ENCODE results near the gene MLXIP. TPM values are rescaled to one million over a fixed set of nuclear protein-coding genes. Genes with fewer than 3 reads are reported as not detected.

MLXIP gene
- total and polyA plus RNA-seq, 2 donors (not counting 3 experiments of a cell fraction or from before 2014, with no cell fraction given): 22.0 to 72.5 TPM

DNA sequence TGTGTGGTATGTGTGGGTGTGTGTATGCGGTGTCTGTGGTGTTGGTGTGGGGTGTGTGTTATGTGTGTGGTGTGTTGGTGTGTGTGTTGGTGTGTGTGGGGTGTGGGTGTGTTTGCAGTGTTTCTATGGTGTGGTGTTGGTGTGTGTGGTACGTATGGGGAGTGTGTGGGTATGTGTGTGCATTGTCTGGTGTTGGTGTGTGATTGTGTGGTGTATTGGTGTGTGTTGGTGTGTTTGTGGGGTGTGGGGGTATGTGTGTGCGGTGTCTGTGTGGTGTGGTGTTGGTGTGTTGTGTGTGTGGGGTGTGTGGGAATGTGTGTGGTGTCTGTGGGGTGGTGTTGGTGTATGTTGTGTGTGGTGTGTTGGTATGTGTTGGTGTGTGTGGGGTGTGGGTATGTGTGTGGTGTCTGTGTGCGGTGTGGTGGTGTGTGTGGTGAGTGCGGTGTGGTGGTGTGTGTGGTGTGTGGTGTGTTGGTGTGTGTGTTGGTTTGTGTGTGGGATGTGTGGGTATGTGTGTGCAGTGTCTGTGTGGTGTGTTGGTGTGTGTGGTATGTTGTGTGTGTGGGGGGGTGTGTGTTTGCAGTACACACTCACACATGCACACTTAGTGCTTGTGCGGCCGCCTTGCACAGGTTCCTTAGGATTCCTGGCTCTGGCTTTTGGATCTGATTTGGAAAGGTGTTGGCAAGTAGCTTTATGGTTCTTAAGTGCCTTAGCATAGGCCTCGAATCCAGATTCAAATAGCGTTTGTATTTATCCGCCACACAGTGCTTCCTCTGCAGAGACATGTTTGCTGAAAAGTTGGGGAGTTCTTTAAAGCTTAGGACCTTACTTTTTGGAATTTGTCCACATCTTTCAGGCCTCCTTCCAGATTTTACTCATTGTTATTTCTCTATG, 16.4 kb downstream of the MLXIP start:
- Histone ChIP-seq H3K36me3 (ENCODE audit: control insufficient read depth in 2 of 2, extremely low read depth in 1 of 2, insufficient read depth in 2 of 2, low read length in 2 of 2) (no peaks in the 10 kb centered on the region), H3K4me3 (replicated peaks in 1 of 3; ENCODE audit: insufficient read depth in 1 of 3, low read depth in 1 of 3, low read length in 3 of 3) (no peak overlapping the region), H3K27ac (ENCODE audit: insufficient read depth, low read depth, low read length) (no peak overlapping the region), H4K20me1 (replicated peaks; ENCODE audit: control insufficient read depth, extremely low read depth, insufficient read depth, low read length) (no peaks in the 10 kb centered on the region), H3K9ac (replicated peaks; ENCODE audit: extremely low read depth, insufficient read depth, low read length) (no peak overlapping the region), H2AFZ (ENCODE audit: low read depth, low read length) (no peak overlapping the region), H3K9me1 (replicated peaks; ENCODE audit: control insufficient read depth, extremely low read depth, insufficient read depth, low read length) (no peaks in the 10 kb centered on the region), H3K4me2 (ENCODE audit: insufficient read depth, low read length) (no peak overlapping the region), H3K9me3 (replicated peaks; ENCODE audit: control insufficient read depth, insufficient read depth, low read length) (no peaks in the 10 kb centered on the region), H3K79me2 (ENCODE audit: control insufficient read depth, insufficient read depth, low read length) (peaks cover 78% of the 10 kb centered on the region), H3K27me3 (ENCODE audit: control insufficient read depth in 2 of 2, insufficient read depth in 2 of 2, low read length in 2 of 2) (no peaks in the 10 kb centered on the region), H3K4me1 (ENCODE audit: control insufficient read depth, extremely low read depth, insufficient read depth, low read length) (peaks cover 26% of the 10 kb centered on the region)
- ChIA-PET POLR2A (no interaction called here), CTCF (interaction anchor here (0.6 to 3.9 kb wide), 4 partner anchors 12 to 28 kb away, joined by 3 to 30 read pairs (median 3); partner anchors contain the start of gene MLXIP)
- dilution Hi-C loops (cut with MboI; ENCODE audit: extremely low pct_ligation_motif_present, low sequenced_read_pairs) (no loop called here), intact Hi-C loops (cut with micrococcal nuclease) (no loop called here)
- BruUV-seq (replicated peaks): no TSS peak
- no peak for TF ChIP-seq POLR2AphosphoS5 (IDR thresholded peaks at IDR 0.05; ENCODE audit: insufficient read depth, low read depth, low read length)
- no peak for TF ChIP-seq MYC (IDR thresholded peaks at IDR 0.05; ENCODE audit: low read depth, low read length)
- no peak for TF ChIP-seq JUN (IDR thresholded peaks at IDR 0.05; ENCODE audit: borderline replicate concordance, insufficient read depth, insufficient read length, low read depth)
- no peak for TF ChIP-seq GATA2 (IDR thresholded peaks at IDR 0.05; ENCODE audit: insufficient read depth, insufficient read length, low read depth, low read length)
- TF ChIP-seq, protein P1, sequence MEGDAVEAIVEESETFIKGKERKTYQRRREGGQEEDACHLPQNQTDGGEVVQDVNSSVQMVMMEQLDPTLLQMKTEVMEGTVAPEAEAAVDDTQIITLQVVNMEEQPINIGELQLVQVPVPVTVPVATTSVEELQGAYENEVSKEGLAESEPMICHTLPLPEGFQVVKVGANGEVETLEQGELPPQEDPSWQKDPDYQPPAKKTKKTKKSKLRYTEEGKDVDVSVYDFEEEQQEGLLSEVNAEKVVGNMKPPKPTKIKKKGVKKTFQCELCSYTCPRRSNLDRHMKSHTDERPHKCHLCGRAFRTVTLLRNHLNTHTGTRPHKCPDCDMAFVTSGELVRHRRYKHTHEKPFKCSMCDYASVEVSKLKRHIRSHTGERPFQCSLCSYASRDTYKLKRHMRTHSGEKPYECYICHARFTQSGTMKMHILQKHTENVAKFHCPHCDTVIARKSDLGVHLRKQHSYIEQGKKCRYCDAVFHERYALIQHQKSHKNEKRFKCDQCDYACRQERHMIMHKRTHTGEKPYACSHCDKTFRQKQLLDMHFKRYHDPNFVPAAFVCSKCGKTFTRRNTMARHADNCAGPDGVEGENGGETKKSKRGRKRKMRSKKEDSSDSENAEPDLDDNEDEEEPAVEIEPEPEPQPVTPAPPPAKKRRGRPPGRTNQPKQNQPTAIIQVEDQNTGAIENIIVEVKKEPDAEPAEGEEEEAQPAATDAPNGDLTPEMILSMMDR (IDR thresholded peaks at IDR 0.05; ENCODE audit: extremely low read depth in 1 of 2, insufficient read depth in 1 of 2, low read depth in 1 of 2, low read length in 2 of 2): no peak
- TF ChIP-seq EZH2 (IDR thresholded peaks at IDR 0.05; ENCODE audit: borderline replicate concordance, low read depth, low read length, severe bottlenecking): no peak
- no peak for TF ChIP-seq POLR2A (IDR thresholded peaks at IDR 0.05; ENCODE audit: low read depth, low read length)
- TF ChIP-seq FOS (IDR thresholded peaks at IDR 0.05; ENCODE audit: borderline replicate concordance, insufficient read depth, low read length): no peak
- TF ChIP-seq, protein P2, sequence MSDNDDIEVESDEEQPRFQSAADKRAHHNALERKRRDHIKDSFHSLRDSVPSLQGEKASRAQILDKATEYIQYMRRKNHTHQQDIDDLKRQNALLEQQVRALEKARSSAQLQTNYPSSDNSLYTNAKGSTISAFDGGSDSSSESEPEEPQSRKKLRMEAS (IDR thresholded peaks at IDR 0.05; ENCODE audit: insufficient read depth, insufficient read length): no peak
- DNase-seq (ENCODE audit: low read depth, low spot score) (peak; percentile 32), FAIRE-seq (no peak)

Data from endothelial cell of umbilical vein (primary cell).